ENCODE measurements around the gene MAP7D1. TPM values are rescaled to one million over a fixed set of nuclear protein-coding genes. Genes with fewer than 3 reads are reported as not detected.
A peak's percentile ranks its signal among the peaks of the same experiment; 100 is the strongest.

The MAP7D1 gene
- total RNA-seq, 1 donor from 2014 or later, result 169 TPM

DNA sequence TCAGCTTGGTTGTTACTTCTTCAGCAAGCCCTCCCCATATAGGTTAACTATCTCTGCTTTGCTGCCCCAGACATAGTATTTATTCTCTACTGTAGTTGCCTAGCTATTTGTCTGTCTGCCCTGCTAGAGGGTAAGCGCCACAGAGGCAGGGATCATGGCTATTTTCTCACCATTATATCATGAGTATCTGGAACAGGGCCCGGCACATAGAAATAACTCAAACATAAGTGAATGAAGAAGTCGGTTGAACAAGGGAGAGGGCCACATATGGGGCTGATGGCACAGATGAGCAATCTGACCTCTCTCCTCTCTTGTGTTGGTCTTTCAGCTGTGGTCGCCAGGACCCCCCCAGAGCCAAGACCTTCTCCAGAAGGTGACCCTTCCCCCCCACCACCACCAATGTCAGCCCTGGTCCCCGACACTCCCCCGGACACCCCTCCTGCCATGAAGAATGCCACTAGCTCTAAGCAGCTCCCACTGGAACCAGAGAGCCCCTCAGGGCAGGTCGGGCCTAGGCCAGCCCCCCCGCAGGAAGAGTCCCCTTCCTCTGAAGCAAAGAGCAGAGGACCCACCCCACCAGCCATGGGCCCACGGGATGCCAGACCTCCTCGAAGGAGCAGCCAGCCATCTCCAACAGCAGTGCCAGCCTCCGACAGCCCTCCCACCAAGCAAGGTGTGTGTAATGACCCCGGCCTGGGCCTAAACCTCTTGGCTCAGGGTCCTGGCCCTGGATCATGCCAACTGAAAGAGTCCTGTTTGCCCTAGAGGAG lies 14.9 kb downstream of the MAP7D1 start:
- Mint-ChIP-seq H3K4me1 (ENCODE audit: low read depth) (peaks cover 17% of the 10 kb centered on the region), H3K4me3 (no peak overlapping the region), H3K9me3 (no peaks in the 10 kb centered on the region), H3K36me3 (ENCODE audit: low read depth) (peaks cover 39% of the 10 kb centered on the region), H3K27me3 (ENCODE audit: insufficient read depth) (no peaks in the 10 kb centered on the region), H3K27ac (peak overlapping the region; percentile 23)
- intact Hi-C loops (cut with micrococcal nuclease), result no loop called here
- DNase-seq (ENCODE audit: low spot score), result no peak

DNA sequence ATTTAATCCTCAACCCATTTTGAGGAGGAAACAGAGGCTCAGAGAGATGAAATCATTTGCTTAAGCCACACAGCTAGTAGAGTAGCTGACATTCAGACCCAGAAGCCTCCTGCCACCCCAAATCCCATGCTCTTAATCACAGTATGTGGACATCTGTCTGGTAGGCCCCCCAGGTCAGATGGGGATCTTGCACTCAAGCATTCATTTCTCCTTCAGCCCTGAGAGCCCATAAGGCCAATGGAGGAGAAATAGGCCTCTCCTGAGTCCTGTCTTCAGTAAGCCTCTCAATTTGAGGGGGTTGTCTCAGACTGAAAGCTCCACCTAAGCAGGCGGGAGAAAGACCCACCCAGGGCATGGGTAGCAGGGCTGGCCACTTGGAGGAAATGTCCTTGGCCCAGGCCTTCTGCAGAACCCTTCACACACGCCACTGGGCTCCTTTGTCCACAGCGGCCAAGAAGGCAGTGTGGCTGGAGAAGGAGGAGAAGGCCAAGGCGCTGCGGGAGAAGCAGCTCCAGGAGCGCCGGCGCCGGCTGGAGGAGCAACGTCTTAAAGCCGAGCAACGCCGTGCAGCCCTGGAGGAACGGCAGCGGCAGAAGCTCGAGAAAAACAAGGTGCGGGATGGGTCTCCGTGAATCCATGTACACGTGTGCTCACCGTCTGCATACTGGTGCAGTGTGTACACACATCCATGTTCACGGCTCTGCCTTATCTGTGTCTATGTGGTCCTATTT lies 16.2 kb downstream of the MAP7D1 start:
- H3K36me3 Mint-ChIP-seq (ENCODE audit: low read depth), result peaks cover 34% of the 10 kb centered on the region
- H3K27ac Mint-ChIP-seq, result no peak overlapping the region

DNA sequence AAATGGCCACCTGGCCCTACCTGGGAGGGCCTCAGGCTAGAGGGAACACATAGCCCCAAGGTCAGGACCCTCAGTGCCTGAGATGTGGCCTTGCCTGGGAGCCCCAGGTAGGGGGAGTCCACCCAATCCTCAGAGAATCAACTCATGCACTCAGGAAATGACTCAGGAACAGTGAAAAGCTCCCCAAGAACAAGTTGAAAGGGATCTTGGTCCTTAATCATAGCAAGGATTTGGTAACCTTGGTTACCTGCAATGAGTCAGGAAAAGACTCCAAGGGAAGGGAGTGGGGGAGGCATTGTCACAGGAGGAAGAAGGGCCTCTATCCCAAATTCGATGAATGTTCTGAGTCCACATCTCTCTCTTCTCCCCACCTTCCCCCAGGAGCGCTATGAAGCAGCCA lies 17.0 kb downstream of the MAP7D1 start:
- H3K27ac Mint-ChIP-seq, result no peak overlapping the region
- no peak overlapping the region for H3K4me3 Mint-ChIP-seq
- H3K9me3 Mint-ChIP-seq, result no peaks in the 10 kb centered on the region
- no peak for DNase-seq (ENCODE audit: low spot score)
- H3K27me3 Mint-ChIP-seq (ENCODE audit: insufficient read depth), result no peaks in the 10 kb centered on the region
- peaks cover 37% of the 10 kb centered on the region for H3K36me3 Mint-ChIP-seq (ENCODE audit: low read depth)
- H3K4me1 Mint-ChIP-seq (ENCODE audit: low read depth), result peaks cover 8% of the 10 kb centered on the region
- intact Hi-C loops (cut with micrococcal nuclease), result no loop called here

More for the DNA sequence above, 16.2 kb downstream of the MAP7D1 start:
- Mint-ChIP-seq H3K4me1 (ENCODE audit: low read depth) (peaks cover 10% of the 10 kb centered on the region), H3K9me3 (no peaks in the 10 kb centered on the region), H3K27me3 (ENCODE audit: insufficient read depth) (no peaks in the 10 kb centered on the region), H3K4me3 (no peak overlapping the region)
- DNase-seq (ENCODE audit: low spot score), result no peak
- intact Hi-C loops (cut with micrococcal nuclease), result no loop called here

GRCh38 chr1:36174713-36175112 lies 18.8 kb downstream of the MAP7D1 start:
- Mint-ChIP-seq H3K4me1 (ENCODE audit: low read depth) (peaks cover 8% of the 10 kb centered on the region), H3K27me3 (ENCODE audit: insufficient read depth) (no peaks in the 10 kb centered on the region), H3K9me3 (no peaks in the 10 kb centered on the region), H3K27ac (peak overlapping the region; percentile 26), H3K36me3 (ENCODE audit: low read depth) (peaks cover 38% of the 10 kb centered on the region), H3K4me3 (no peak overlapping the region)
- intact Hi-C loops (cut with micrococcal nuclease), result no loop called here
- no peak for DNase-seq (ENCODE audit: low spot score)

DNA sequence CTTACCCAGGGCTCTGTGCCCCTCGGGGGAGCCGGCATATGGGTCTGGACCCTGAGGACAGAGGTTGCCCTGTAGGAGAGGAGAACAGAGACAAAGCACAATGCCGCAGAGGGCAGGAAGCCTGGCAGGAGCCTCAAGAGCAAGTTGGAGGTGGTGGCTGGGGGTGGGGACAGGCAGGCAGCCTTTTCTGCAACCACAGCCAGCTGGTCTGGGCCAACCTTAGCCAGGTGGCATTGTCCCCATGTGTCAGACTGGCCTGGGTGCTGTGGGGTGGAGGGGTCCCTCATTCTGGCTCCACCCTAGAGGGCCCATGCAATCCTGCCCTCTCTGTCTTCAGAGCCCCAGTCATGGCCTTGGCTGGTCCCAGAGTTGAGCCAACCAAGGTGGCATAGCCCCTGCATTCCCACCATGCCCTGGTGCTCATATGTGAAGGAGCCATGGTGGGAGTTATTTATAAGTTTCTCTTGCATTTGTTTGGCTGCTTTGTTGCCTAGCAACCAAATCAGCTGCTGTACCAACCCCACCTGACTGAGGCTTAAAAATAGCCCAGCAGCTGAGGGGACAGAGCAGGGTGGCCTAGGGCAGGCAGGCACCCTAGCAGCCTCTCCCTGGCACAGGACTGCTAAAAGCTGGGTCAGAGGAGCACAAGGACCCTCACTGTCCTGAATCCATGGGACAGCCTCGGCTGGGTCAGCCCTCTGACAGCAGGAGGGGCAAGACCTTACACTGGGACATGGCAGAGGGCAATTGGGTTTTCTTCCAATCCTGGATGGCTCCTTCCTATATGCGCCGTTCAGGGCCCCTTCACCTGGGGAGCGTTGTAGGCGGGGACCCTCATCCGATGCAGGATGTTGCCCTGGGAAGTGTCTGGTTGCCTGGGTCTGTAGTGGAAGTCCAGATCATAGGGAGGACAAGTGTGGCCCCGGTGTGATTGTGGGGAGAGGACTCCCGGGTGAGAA lies 19.5 kb downstream of the MAP7D1 start:
- DNase-seq (ENCODE audit: low spot score), result no peak
- peaks cover 4% of the 10 kb centered on the region for H3K4me1 Mint-ChIP-seq (ENCODE audit: low read depth)
- intact Hi-C loops (cut with micrococcal nuclease), result no loop called here

DNA sequence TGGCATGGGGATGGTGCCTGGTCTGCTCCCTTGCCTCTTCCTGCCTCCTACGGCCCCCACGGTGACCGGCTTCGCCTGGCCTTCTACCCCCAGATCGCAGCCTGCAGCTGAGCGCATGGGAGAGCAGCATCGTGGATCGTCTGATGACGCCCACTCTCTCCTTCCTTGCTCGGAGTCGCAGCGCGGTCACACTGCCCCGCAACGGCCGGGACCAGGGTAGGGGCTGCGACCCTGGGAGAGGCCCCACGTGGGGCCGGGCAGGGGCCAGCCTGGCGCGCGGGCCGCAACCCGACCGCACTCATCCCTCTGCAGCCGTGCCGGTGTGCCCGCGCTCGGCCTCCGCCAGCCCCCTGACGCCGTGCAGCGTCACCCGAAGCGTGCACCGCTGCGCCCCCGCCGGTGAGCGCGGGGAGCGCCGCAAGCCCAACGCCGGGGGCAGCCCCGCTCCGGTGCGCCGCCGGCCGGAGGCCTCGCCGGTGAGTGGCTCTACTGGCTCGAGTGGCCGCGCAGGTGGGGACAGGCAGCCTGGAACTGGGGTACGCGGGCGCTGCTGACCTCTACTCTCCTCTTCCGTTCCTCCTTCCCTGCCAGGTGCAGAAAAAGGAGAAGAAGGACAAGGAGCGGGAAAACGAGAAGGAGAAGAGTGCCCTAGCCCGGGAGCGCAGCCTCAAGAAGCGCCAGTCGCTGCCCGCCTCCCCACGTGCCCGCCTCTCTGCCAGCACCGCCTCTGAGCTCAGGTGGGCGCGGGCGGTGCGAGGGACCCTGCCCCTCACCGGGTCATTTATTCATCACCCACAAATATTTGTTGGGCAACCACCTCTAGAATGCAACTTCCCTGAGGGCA lies 20.4 kb downstream of the MAP7D1 start:
- Mint-ChIP-seq H3K27ac (no peak overlapping the region), H3K36me3 (ENCODE audit: low read depth) (peaks cover 39% of the 10 kb centered on the region), H3K27me3 (ENCODE audit: insufficient read depth) (no peaks in the 10 kb centered on the region), H3K9me3 (no peaks in the 10 kb centered on the region), H3K4me3 (no peak overlapping the region), H3K4me1 (ENCODE audit: low read depth) (peaks cover 4% of the 10 kb centered on the region)
- intact Hi-C loops (cut with micrococcal nuclease), result no loop called here
- no peak for DNase-seq (ENCODE audit: low spot score)

More for the DNA sequence above, 19.5 kb downstream of the MAP7D1 start:
- Mint-ChIP-seq H3K9me3 (no peaks in the 10 kb centered on the region), H3K36me3 (ENCODE audit: low read depth) (peaks cover 39% of the 10 kb centered on the region), H3K4me3 (no peak overlapping the region), H3K27me3 (ENCODE audit: insufficient read depth) (no peaks in the 10 kb centered on the region), H3K27ac (peak overlapping the region; percentile 26)

DNA sequence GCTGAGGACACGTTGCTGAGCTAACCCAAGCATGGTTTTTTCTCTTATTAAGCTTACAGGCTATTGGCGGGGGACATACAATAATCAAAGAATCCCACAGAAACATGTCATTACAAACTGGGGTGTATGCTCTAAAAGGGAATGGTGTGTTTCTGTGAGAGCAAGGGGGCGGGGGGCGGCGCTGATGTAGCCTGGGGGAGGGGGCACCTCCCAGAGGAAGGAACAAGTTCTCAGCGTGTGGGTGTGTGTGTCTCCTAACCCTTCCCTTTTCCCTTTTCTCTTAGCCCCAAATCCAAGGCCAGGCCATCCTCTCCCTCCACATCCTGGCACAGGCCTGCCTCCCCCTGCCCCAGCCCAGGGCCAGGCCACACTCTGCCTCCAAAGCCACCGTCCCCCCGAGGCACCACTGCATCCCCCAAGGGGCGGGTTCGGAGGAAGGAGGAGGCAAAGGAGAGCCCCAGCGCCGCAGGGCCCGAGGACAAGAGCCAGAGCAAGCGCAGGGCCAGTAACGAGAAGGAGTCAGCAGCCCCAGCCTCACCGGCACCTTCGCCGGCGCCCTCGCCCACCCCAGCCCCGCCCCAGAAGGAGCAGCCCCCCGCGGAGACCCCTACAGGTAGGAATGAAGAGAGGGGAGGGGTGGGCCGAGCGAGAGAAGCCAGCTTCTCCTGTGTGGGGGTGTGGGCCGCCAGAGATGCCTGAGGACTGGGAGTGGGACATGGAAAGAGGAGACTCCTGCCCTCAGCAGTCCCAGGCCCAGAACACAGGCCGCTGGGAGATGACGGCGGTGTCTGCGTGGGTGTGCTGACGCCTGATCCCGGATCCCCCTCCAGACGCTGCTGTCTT lies 21.9 kb downstream of the MAP7D1 start:
- Mint-ChIP-seq H3K27ac (no peak overlapping the region), H3K9me3 (no peaks in the 10 kb centered on the region), H3K36me3 (ENCODE audit: low read depth) (peaks cover 37% of the 10 kb centered on the region), H3K4me1 (ENCODE audit: low read depth) (peaks cover 4% of the 10 kb centered on the region), H3K4me3 (no peak overlapping the region), H3K27me3 (ENCODE audit: insufficient read depth) (no peaks in the 10 kb centered on the region)
- DNase-seq (ENCODE audit: low spot score), result no peak
- intact Hi-C loops (cut with micrococcal nuclease), result no loop called here

DNA sequence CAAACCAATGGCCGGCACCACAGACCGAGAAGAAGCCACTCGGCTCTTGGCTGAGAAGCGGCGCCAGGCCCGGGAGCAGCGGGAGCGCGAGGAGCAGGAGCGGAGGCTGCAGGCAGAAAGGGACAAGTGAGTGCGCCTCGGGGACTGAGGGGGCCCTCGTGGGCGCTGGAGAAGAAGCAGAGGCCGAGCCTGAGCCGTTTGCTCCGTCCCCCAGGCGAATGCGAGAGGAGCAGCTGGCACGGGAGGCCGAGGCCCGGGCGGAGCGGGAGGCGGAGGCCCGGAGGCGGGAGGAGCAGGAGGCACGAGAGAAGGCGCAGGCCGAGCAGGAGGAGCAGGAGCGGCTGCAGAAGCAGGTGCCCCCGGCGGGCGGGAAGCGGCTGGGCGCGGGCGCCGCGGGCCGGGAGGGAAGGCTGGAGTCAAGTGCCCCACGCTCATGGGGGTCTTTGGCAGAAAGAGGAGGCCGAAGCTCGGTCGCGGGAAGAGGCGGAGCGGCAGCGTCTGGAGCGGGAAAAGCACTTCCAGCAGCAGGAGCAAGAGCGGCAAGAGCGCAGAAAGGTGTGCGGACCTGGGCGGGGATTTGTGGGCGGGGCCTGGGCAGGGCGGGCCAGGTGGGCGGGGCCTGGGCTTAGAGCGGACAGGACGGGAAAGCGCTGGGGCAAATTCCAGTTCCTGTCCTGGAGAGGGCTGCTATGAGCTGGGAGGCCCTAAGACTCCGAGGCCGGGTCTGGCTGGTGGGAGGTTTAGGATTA lies 22.7 kb downstream of the MAP7D1 start:
- Mint-ChIP-seq H3K36me3 (ENCODE audit: low read depth) (peaks cover 35% of the 10 kb centered on the region), H3K27me3 (ENCODE audit: insufficient read depth) (no peaks in the 10 kb centered on the region), H3K4me1 (ENCODE audit: low read depth) (peaks cover 3% of the 10 kb centered on the region), H3K4me3 (no peak overlapping the region), H3K27ac (no peak overlapping the region), H3K9me3 (no peaks in the 10 kb centered on the region)
- no peak for DNase-seq (ENCODE audit: low spot score)
- intact Hi-C loops (cut with micrococcal nuclease), result no loop called here

DNA sequence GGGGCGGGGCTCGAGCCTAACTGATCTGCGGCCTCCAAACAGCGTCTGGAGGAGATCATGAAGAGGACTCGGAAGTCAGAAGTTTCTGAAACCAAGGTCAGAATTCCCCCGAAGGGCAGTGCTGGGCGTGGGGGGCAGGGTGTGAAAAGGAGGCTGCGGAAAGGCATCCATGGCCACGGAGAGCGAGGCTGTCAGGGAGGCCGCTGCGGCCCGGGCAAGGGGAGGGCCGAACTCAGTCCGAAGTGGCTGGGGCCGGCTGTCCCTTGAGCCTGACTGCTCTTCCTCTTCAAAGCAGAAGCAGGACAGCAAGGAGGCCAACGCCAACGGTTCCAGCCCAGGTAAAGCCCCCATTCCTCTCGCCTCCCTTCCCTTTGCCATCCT lies 23.2 kb downstream of the MAP7D1 start:
- Mint-ChIP-seq H3K4me3 (no peak overlapping the region), H3K4me1 (ENCODE audit: low read depth) (no peaks in the 10 kb centered on the region), H3K9me3 (no peaks in the 10 kb centered on the region), H3K27ac (no peak overlapping the region), H3K36me3 (ENCODE audit: low read depth) (peaks cover 29% of the 10 kb centered on the region), H3K27me3 (ENCODE audit: insufficient read depth) (no peaks in the 10 kb centered on the region)
- no peak for DNase-seq (ENCODE audit: low spot score)
- intact Hi-C loops (cut with micrococcal nuclease), result no loop called here

- H3K4me3 Mint-ChIP-seq, result no peak overlapping the region
- DNase-seq (ENCODE audit: low spot score), result no peak
- no peaks in the 10 kb centered on the region for H3K4me1 Mint-ChIP-seq (ENCODE audit: low read depth)
- H3K36me3 Mint-ChIP-seq (ENCODE audit: low read depth), result peaks cover 22% of the 10 kb centered on the region
- H3K27me3 Mint-ChIP-seq (ENCODE audit: insufficient read depth), result no peaks in the 10 kb centered on the region
- H3K9me3 Mint-ChIP-seq, result no peaks in the 10 kb centered on the region
- intact Hi-C loops (cut with micrococcal nuclease), result no loop called here
- no peak overlapping the region for H3K27ac Mint-ChIP-seq
Measured at GRCh38 chr1:36182734-36183133, 26.8 kb downstream of the MAP7D1 start.

GRCh38 chr1:36183309-36183856 lies 27.4 kb downstream of the MAP7D1 start:
- H3K27me3 Mint-ChIP-seq (ENCODE audit: insufficient read depth), result no peaks in the 10 kb centered on the region

More at GRCh38 chr1:36183309-36183856, 27.4 kb downstream of the MAP7D1 start:
- intact Hi-C loops (cut with micrococcal nuclease), result no loop called here
- peak overlapping the region; percentile 30 for H3K27ac Mint-ChIP-seq
- H3K4me3 Mint-ChIP-seq, result no peak overlapping the region
- no peaks in the 10 kb centered on the region for H3K9me3 Mint-ChIP-seq
- peaks cover 22% of the 10 kb centered on the region for H3K36me3 Mint-ChIP-seq (ENCODE audit: low read depth)
- DNase-seq (ENCODE audit: low spot score), result no peak
- H3K4me1 Mint-ChIP-seq (ENCODE audit: low read depth), result peaks cover 6% of the 10 kb centered on the region

All from activated T-helper 1 cell treated with anti-CD3 and anti-CD28 coated beads, Interleukin-12 subunit alpha, Interleukin-12 subunit beta, Interleukin-2, Interleukin-4 antibody, amounts not matched to agents 30 ng/mL and 10 ng/mL and 1 ng/mL, durations not matched to agents 14 hours and 24 hours and 36 hours (primary cell).